ENCODE measurements around the gene AP3S1. TPM values are rescaled to one million over a fixed set of nuclear protein-coding genes. Genes with fewer than 3 reads are reported as not detected.

Gene AP3S1
- total and polyA plus RNA-seq, 2 of the 13 experiments (the other 11 are each of a cell fraction or from before 2014, with no cell fraction given): 50.5 to 85.9 TPM

DNA sequence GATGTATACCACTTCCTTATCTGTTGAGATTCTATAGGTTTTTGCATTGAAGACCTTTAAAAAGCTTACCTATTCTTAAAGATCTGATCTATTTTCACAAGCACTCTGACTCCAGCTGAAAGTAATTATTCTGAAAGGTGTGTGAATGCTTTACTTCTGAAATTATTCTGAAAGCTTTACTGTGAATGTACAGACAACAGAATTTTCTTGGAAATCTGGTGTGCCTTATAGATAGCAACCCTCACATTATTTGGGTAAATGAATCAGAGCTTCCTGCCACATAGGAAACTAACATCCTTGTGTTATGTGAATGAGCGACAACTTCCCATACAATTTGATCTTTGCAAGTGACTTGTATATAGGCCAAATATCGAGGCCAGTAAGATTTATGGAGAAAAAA is 31.8 kb upstream of the AP3S1 start:
- Histone ChIP-seq H3K4me3 (replicated peaks in 1 of 3; ENCODE audit: insufficient read depth in 1 of 3, low read depth in 2 of 3, low read length in 3 of 3) (no peak overlapping the region), H2AFZ (ENCODE audit: low read length) (no peak overlapping the region), H3K9me3 (ENCODE audit: low read length) (no peaks in the 10 kb centered on the region), H3K27ac (ENCODE audit: extremely low read length, insufficient read depth, low read length) (no peak overlapping the region), H3K79me2 (ENCODE audit: insufficient read depth, low read length) (no peaks in the 10 kb centered on the region), H3K27me3 (ENCODE audit: control insufficient read depth in 1 of 2, insufficient read depth in 2 of 2, low read length in 2 of 2) (peaks cover 0 to 15% of the 10 kb centered on the region in 2 experiments; a peak in 3 of 5 replicates), H3K4me2 (ENCODE audit: low read depth, low read length) (no peak overlapping the region), H4K20me1 (ENCODE audit: insufficient read depth, low read length) (no peaks in the 10 kb centered on the region), H3K36me3 (replicated peaks in 1 of 2; ENCODE audit: control insufficient read depth in 1 of 2, insufficient read depth in 2 of 2, low read length in 2 of 2) (no peaks in the 10 kb centered on the region), H3K4me1 (ENCODE audit: insufficient read depth, low read length) (peaks cover 42% of the 10 kb centered on the region), H3K9ac (ENCODE audit: insufficient read depth, low read depth, low read length) (no peak overlapping the region)
- WGBS (ENCODE audit: low lambda C conversion rate): 78% methylated on average over 2 of the region's 2 CpGs
- ATAC-seq: no peak
- no peak for FAIRE-seq
- no TSS peak for BruUV-seq (replicated peaks)
- ChIA-PET POLR2A (no interaction called here), CTCF (ENCODE audit: low intra/inter-chr PET ratio, low total read pairs) (no interaction called here)
- TF ChIP-seq GPN1 (CRISPR knock-in tag; IDR thresholded peaks at IDR 0.05; ENCODE audit: borderline replicate concordance): no peak
- TF ChIP-seq DPF2 (CRISPR knock-in tag; IDR thresholded peaks at IDR 0.05; ENCODE audit: borderline replicate concordance, low read depth): no peak
- no peak for TF ChIP-seq ZNF143 (CRISPR knock-in tag; IDR thresholded peaks at IDR 0.05)
- intact Hi-C loops (cut with micrococcal nuclease; ENCODE audit: unreplicated experiment) (no loop called here), in situ Hi-C loops (cut with HindIII; ENCODE audit: extremely low pct_ligation_motif_present, low pct_unique_long_range_greater_than_20kb) (no loop called here)
- DNase-seq (ENCODE audit: low spot score): no peak

DNA sequence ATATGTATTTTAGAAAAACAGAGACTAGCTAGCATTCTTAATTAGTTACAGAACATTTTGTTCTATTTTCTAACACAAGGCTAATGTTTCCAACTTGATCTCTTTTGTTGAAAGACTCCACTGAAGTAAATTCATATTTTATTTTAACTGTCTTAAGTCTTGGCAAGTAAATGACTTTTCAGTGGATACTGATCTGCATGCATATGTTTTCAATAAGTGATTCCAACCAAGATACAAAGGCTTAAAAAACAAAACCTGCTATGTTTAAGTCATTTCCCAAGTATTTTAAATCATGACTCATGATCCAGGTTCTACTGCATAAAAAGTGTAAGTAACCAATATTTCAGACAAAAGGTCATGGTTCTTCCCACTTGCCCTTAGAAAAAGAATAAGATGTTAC is 31.0 kb upstream of the AP3S1 start:
- FAIRE-seq: no peak
- Histone ChIP-seq H3K79me2 (ENCODE audit: insufficient read depth, low read length) (no peaks in the 10 kb centered on the region), H4K20me1 (ENCODE audit: insufficient read depth, low read length) (no peaks in the 10 kb centered on the region), H3K4me1 (ENCODE audit: insufficient read depth, low read length) (peaks cover 50% of the 10 kb centered on the region), H3K27ac (ENCODE audit: extremely low read length, insufficient read depth, low read length) (no peak overlapping the region), H3K27me3 (ENCODE audit: control insufficient read depth in 1 of 2, insufficient read depth in 2 of 2, low read length in 2 of 2) (peaks cover under 1 to 23% of the 10 kb centered on the region in 2 experiments; a peak in 3 of 5 replicates), H3K9ac (ENCODE audit: insufficient read depth, low read depth, low read length) (no peak overlapping the region), H3K4me3 (replicated peaks in 1 of 3; ENCODE audit: insufficient read depth in 1 of 3, low read depth in 2 of 3, low read length in 3 of 3) (no peak overlapping the region), H3K4me2 (ENCODE audit: low read depth, low read length) (no peak overlapping the region), H3K36me3 (replicated peaks in 1 of 2; ENCODE audit: control insufficient read depth in 1 of 2, insufficient read depth in 2 of 2, low read length in 2 of 2) (no peaks in the 10 kb centered on the region), H3K9me3 (ENCODE audit: low read length) (no peaks in the 10 kb centered on the region), H2AFZ (ENCODE audit: low read length) (no peak overlapping the region)
- POLR2A ChIA-PET: no interaction called here
- in situ Hi-C loops (cut with HindIII; ENCODE audit: extremely low pct_ligation_motif_present, low pct_unique_long_range_greater_than_20kb): no loop called here
- no peak for ATAC-seq
- CTCF ChIA-PET (ENCODE audit: low intra/inter-chr PET ratio, low total read pairs): no interaction called here
- no TSS peak for BruUV-seq (replicated peaks)
- intact Hi-C loops (cut with micrococcal nuclease; ENCODE audit: unreplicated experiment): no loop called here
- no peak for DNase-seq (ENCODE audit: low spot score)
- TF ChIP-seq CAMTA2 (CRISPR knock-in tag; IDR thresholded peaks at IDR 0.05; ENCODE audit: borderline replicate concordance): no peak
- TF ChIP-seq ZNF709 (CRISPR knock-in tag; IDR thresholded peaks at IDR 0.05): no peak
- TF ChIP-seq, protein P1, sequence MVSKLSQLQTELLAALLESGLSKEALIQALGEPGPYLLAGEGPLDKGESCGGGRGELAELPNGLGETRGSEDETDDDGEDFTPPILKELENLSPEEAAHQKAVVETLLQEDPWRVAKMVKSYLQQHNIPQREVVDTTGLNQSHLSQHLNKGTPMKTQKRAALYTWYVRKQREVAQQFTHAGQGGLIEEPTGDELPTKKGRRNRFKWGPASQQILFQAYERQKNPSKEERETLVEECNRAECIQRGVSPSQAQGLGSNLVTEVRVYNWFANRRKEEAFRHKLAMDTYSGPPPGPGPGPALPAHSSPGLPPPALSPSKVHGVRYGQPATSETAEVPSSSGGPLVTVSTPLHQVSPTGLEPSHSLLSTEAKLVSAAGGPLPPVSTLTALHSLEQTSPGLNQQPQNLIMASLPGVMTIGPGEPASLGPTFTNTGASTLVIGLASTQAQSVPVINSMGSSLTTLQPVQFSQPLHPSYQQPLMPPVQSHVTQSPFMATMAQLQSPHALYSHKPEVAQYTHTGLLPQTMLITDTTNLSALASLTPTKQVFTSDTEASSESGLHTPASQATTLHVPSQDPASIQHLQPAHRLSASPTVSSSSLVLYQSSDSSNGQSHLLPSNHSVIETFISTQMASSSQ (IDR thresholded peaks at IDR 0.05; ENCODE audit: low read depth): no peak
- TF ChIP-seq, protein P1 (CRISPR knock-in tag; IDR thresholded peaks at IDR 0.05; ENCODE audit: borderline replicate concordance): no peak
- no peak for TF ChIP-seq ONECUT2 (CRISPR knock-in tag; IDR thresholded peaks at IDR 0.05)
- TF ChIP-seq ISX (CRISPR knock-in tag; conservative IDR thresholded peaks at IDR 0.05): no peak
- TF ChIP-seq, protein P2, sequence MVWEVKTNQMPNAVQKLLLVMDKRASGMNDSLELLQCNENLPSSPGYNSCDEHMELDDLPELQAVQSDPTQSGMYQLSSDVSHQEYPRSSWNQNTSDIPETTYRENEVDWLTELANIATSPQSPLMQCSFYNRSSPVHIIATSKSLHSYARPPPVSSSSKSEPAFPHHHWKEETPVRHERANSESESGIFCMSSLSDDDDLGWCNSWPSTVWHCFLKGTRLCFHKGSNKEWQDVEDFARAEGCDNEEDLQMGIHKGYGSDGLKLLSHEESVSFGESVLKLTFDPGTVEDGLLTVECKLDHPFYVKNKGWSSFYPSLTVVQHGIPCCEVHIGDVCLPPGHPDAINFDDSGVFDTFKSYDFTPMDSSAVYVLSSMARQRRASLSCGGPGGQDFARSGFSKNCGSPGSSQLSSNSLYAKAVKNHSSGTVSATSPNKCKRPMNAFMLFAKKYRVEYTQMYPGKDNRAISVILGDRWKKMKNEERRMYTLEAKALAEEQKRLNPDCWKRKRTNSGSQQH (CRISPR knock-in tag; IDR thresholded peaks at IDR 0.05; ENCODE audit: low read depth): no peak
- TF ChIP-seq KDM5B (CRISPR knock-in tag; IDR thresholded peaks at IDR 0.05; ENCODE audit: borderline replicate concordance): no peak
- TF ChIP-seq FOXJ3 (CRISPR knock-in tag; IDR thresholded peaks at IDR 0.05; ENCODE audit: borderline replicate concordance): no peak

Measured in HepG2 (cell line).